Muscle layer of colon (tissue), 2 donors: ENCODE results near the gene HBM.
"Not testable (repeated sequence)": the region's sequence is repeated elsewhere in the genome, so short reads cannot be mapped to it uniquely, and the experiment has no call there.

Experiments
- H3K27ac ChIP-seq: one replicate; pipeline ENCODE4 v1.7.0; 2013; ENCODE audit warnings: low read depth, mild to moderate bottlenecking, low read length, moderate library complexity
- H3K27me3 ChIP-seq, 2 donors: one replicate each; pipeline ENCODE4 v1.7.0; 2013; ENCODE audit warnings: low read length in 2 of 2, mild to moderate bottlenecking in 2 of 2; ENCODE audit not compliant: insufficient read depth in 2 of 2, control insufficient read depth in 1 of 2
- H3K36me3 ChIP-seq: one replicate; pipeline ENCODE4 v1.7.0; 2013; ENCODE audit warnings: mild to moderate bottlenecking, low read length; ENCODE audit not compliant: insufficient read depth
- H3K4me1 ChIP-seq: one replicate; pipeline ENCODE4 v1.7.0; 2013; ENCODE audit warnings: mild to moderate bottlenecking, low read length; ENCODE audit not compliant: insufficient read depth
- H3K4me3 ChIP-seq, 2 donors: one replicate each; pipeline ENCODE4 v1.7.0; 2013; ENCODE audit warnings: low read length in 2 of 2, low read depth in 1 of 2, mild to moderate bottlenecking in 1 of 2, moderate library complexity in 1 of 2
- H3K9ac ChIP-seq: one replicate; pipeline ENCODE4 v1.7.0; 2013; ENCODE audit warnings: low read length
- H3K9me3 ChIP-seq: one replicate; pipeline ENCODE4 v1.7.0; 2013; ENCODE audit warnings: mild to moderate bottlenecking, low read length
- donor health status: abdominal sarcoma.
- donor health status: Adenocarcinoma of cecum.

The HBM gene

DNA sequence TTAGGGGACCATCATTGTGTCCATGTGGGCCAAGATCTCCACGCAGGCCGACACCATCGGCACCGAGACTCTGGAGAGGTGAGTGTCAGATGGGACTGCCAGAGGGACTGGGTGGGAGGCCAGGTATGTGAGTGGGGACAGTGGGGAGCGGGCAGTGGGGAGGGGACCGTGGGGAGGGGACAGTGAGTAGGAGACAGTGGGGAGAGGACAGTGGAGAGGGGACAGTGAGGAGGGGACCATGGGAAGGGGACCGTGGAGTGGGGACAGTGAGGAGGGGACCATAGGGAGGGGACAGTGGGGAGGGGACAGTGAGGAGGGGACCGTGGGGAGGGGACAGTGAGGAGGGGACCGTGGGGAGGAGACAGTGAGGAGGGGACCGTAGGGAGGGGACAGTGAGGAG is 2.6 kb upstream of the HBM start:
- H3K9me3 ChIP-seq, H3K27ac ChIP-seq, H3K9ac ChIP-seq, H3K4me3 ChIP-seq, H3K36me3 ChIP-seq: not testable (repeated sequence)
- Histone ChIP-seq H3K4me1 (peaks cover 10% of the 10 kb centered on the region), H3K27me3 (peaks cover 31 to 36% of the 10 kb centered on the region in 2 donors)

DNA sequence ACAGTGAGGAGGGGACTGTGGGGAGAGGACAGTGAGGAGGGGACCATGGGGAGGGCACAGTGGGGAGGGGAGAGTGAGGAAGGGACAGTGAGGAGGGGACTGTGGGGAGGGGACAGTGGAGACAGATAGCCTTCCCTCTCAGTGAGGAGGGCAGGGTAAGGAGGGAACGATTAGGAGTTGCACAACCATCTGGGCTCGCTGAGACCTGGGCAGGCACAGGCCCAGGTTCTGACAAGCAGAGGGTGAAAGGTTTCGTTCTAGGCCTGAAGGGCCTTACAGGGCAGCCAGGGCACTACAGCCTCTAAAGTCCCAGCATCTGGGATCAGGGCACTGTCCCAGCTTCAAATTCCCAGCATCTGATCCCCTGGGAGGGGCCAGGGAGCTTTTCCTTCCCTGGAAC is 2.1 kb upstream of the HBM start:
- not testable (repeated sequence) for H3K9me3 ChIP-seq, H3K4me3 ChIP-seq, H3K9ac ChIP-seq, H3K27ac ChIP-seq, H3K36me3 ChIP-seq
- H3K27me3 ChIP-seq, result peaks cover 36 to 38% of the 10 kb centered on the region in 2 donors
- H3K4me1 ChIP-seq, result peaks cover 10% of the 10 kb centered on the region

- H3K9ac ChIP-seq, H3K27ac ChIP-seq, H3K4me3 ChIP-seq, H3K9me3 ChIP-seq, H3K36me3 ChIP-seq: not testable (repeated sequence)
- Histone ChIP-seq H3K27me3 (peaks cover 41 to 44% of the 10 kb centered on the region in 2 donors), H3K4me1 (peaks cover 10% of the 10 kb centered on the region)
Observed at GRCh38 chr16:164134-164823, 1.5 kb upstream of the HBM start.

GRCh38 chr16:164827-165538 is 795 bp upstream of the HBM start:
- no peak overlapping the region for H3K9ac ChIP-seq
- peaks cover 10% of the 10 kb centered on the region for H3K4me1 ChIP-seq
- H3K27ac ChIP-seq, result no peak overlapping the region
- H3K36me3 ChIP-seq, result no peaks in the 10 kb centered on the region
- no peak overlapping the region for H3K4me3 ChIP-seq
- H3K9me3 ChIP-seq, result no peaks in the 10 kb centered on the region
- H3K27me3 ChIP-seq, result peaks cover 41 to 51% of the 10 kb centered on the region in 2 donors

DNA sequence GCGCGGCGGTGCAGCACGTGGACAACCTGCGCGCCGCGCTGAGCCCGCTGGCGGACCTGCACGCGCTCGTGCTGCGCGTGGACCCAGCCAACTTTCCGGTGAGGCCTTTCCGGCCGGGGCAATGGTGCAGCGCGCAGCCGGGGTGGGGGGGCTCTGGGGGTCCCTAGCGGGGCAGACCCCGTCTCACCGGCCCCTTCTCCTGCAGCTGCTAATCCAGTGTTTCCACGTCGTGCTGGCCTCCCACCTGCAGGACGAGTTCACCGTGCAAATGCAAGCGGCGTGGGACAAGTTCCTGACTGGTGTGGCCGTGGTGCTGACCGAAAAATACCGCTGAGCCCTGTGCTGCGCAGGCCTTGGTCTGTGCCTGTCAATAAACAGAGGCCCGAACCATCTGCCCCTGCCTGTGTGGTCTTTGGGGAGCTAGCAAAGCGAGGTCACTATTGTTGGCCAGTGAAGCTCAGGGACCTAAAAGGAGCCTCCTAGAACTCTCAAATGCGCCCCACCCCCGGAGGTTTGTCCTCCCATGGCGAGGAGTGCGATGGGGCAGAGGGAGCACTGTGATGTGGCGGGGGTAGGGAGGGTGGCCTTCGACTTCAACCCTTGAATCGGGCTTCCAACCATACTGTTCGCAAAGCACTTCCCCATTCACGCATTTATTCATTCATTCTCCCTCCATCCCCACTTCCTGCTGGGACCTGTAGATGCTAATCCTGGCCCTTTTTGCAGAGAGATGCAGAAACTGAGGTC is 770 bp downstream of the HBM start:
- H3K4me3 ChIP-seq, result no peak overlapping the region

GRCh38 chr16:167122-167690 is 1.4 kb downstream of the HBM start:
- Histone ChIP-seq H3K36me3 (no peaks in the 10 kb centered on the region), H3K27me3 (peaks cover 41 to 62% of the 10 kb centered on the region in 2 donors)

More for the DNA sequence above, 770 bp downstream of the HBM start:
- H3K9me3 ChIP-seq, result no peaks in the 10 kb centered on the region
- H3K9ac ChIP-seq, result no peak overlapping the region
- H3K27me3 ChIP-seq, result peaks cover 41 to 59% of the 10 kb centered on the region in 2 donors
- H3K27ac ChIP-seq, result no peak overlapping the region
- H3K36me3 ChIP-seq, result no peaks in the 10 kb centered on the region
- H3K4me1 ChIP-seq, result peaks cover 10% of the 10 kb centered on the region

GRCh38 chr16:168424-168823 is 2.6 kb downstream of the HBM start:
- H3K4me1 ChIP-seq, result peaks cover 10% of the 10 kb centered on the region
- H3K9me3 ChIP-seq, result no peaks in the 10 kb centered on the region
- no peak overlapping the region for H3K4me3 ChIP-seq
- H3K9ac ChIP-seq, result no peak overlapping the region
- H3K27ac ChIP-seq, result no peak overlapping the region
- peaks cover 41 to 62% of the 10 kb centered on the region in 2 donors for H3K27me3 ChIP-seq
- H3K36me3 ChIP-seq, result no peaks in the 10 kb centered on the region

More at GRCh38 chr16:167122-167690, 1.4 kb downstream of the HBM start:
- Histone ChIP-seq H3K9ac (no peak overlapping the region), H3K27ac (no peak overlapping the region), H3K9me3 (no peaks in the 10 kb centered on the region), H3K4me1 (peaks cover 10% of the 10 kb centered on the region), H3K4me3 (no peak overlapping the region)

DNA sequence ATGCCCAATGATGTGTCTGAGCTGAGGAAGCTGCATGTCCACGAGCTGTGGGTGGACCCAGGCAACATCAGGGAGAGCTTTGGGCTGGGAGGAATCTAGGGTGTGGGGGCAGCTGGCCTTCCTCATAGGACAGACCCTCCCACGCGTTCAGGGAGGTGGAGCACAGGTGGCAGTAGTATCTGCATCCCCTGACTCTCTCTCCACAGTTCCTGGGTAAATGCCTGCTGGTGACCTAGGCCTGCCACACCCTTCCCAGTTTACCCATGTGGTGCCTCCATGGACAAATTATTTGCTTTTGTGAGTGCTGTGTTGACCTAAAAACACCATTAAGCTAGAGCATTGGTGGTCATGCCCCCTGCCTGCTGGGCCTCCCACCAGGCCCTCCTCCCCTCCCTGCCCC is 3.2 kb downstream of the HBM start:
- no peak overlapping the region for H3K27ac ChIP-seq
- H3K9ac ChIP-seq, result no peak overlapping the region
- H3K4me1 ChIP-seq, result peaks cover 10% of the 10 kb centered on the region
- H3K4me3 ChIP-seq, result no peak overlapping the region
- peaks cover 41 to 62% of the 10 kb centered on the region in 2 donors for H3K27me3 ChIP-seq
- H3K36me3 ChIP-seq, result no peaks in the 10 kb centered on the region
- no peaks in the 10 kb centered on the region for H3K9me3 ChIP-seq

DNA sequence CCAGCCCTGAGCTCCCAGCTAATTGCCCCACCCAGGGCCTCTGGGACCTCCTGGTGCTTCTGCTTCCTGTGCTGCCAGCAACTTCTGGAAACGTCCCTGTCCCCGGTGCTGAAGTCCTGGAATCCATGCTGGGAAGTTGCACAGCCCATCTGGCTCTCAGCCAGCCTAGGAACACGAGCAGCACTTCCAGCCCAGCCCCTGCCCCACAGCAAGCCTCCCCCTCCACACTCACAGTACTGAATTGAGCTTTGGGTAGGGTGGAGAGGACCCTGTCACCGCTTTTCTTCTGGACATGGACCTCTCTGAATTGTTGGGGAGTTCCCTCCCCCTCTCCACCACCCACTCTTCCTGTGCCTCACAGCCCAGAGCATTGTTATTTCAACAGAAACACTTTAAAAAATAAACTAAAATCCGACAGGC is 4.3 kb downstream of the HBM start:
- not testable (repeated sequence) for H3K4me1 ChIP-seq, H3K36me3 ChIP-seq
- peaks cover 45 to 68% of the 10 kb centered on the region in 2 donors for H3K27me3 ChIP-seq

DNA sequence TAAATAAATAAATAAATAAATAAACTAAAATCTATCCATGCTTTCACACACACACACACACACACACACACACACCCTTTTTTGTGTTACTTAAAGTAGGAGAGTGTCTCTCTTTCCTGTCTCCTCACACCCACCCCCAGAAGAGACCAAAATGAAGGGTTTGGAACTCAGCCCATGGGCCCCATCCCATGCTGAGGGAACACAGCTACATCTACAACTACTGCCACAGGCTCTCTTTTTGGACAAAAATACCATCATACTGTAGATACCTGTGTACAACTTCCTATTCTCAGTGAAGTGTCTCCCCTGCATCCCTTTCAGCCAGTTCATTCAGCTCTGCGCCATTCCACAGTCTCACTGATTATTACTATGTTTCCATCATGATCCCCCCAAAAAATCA is 5.0 kb downstream of the HBM start:
- Histone ChIP-seq H3K27me3 (peaks cover 45 to 68% of the 10 kb centered on the region in 2 donors), H3K4me1 (peaks cover 3% of the 10 kb centered on the region), H3K9ac (no peak overlapping the region), H3K27ac (no peak overlapping the region), H3K9me3 (no peaks in the 10 kb centered on the region), H3K36me3 (no peaks in the 10 kb centered on the region), H3K4me3 (no peak overlapping the region)

More for the DNA sequence above, 4.3 kb downstream of the HBM start:
- not testable (repeated sequence) for H3K27ac ChIP-seq, H3K4me3 ChIP-seq, H3K9me3 ChIP-seq, H3K9ac ChIP-seq

- not testable (repeated sequence) for H3K4me3 ChIP-seq, H3K36me3 ChIP-seq, H3K27ac ChIP-seq, H3K4me1 ChIP-seq, H3K9ac ChIP-seq, H3K9me3 ChIP-seq
- H3K27me3 ChIP-seq, result peaks cover 32 to 58% of the 10 kb centered on the region in 2 donors
Observed at GRCh38 chr16:172374-172941, 6.7 kb downstream of the HBM start, which contains the start of gene HBA2. TSS of gene HBA2 (plus strand) at chr16:172876. CDS start at chr16:172913, 37 bp downstream.
